H9 (cell line): ENCODE data around the gene SORCS2. TPM values are rescaled to one million over a fixed set of nuclear protein-coding genes. Genes with fewer than 3 reads are reported as not detected.

Source experiments
- DNase-seq: peaks from one replicate; pipeline ENCODE4 v3.0.0-alpha.2; 2017
- H2AFZ ChIP-seq: one replicate; pipeline ENCODE4 v1.6.1; 2013; ENCODE audit warnings: mild to moderate bottlenecking, low read length, control low read depth, moderate library complexity
- H2AK5ac ChIP-seq: 2 replicates; pipeline ENCODE4 v1.6.1; 2013; ENCODE audit warnings: low read length, control low read depth, mixed read lengths; ENCODE audit not compliant: insufficient read length
- H2BK120ac ChIP-seq: one replicate; pipeline ENCODE4 v1.6.1; 2013; ENCODE audit warnings: low read depth, mild to moderate bottlenecking, low read length, control low read depth, inconsistent platforms; ENCODE audit not compliant: poor library complexity, severe bottlenecking
- H2BK12ac ChIP-seq: 2 replicates; pipeline ENCODE4 v1.6.1; 2013; ENCODE audit warnings: low read length, control low read depth, mixed read lengths, low read depth; ENCODE audit not compliant: insufficient read length
- H2BK15ac ChIP-seq: 2 replicates; pipeline ENCODE4 v1.6.1; 2013; ENCODE audit warnings: low read depth, low read length, control low read depth
- H2BK20ac ChIP-seq: one replicate; pipeline ENCODE4 v1.6.1; 2013; ENCODE audit warnings: low read depth, mild to moderate bottlenecking, low read length, control low read depth, inconsistent platforms; ENCODE audit not compliant: poor library complexity, severe bottlenecking
- H2BK5ac ChIP-seq: 2 replicates; pipeline ENCODE4 v1.6.1; 2013; ENCODE audit warnings: low read length, control low read depth, mixed read lengths; ENCODE audit not compliant: insufficient read length
- H3K14ac ChIP-seq: 2 replicates; pipeline ENCODE4 v1.6.1; 2013; ENCODE audit warnings: low read length, control low read depth; ENCODE audit not compliant: insufficient read depth
- H3K18ac ChIP-seq: 2 replicates; pipeline ENCODE4 v1.6.1; 2013; ENCODE audit warnings: low read depth, mild to moderate bottlenecking, mixed read lengths, low read length, control low read depth; ENCODE audit not compliant: insufficient read length
- H3K23ac ChIP-seq: 2 replicates; pipeline ENCODE4 v1.6.1; 2013; ENCODE audit warnings: low read length, control low read depth, mixed read lengths, low read depth; ENCODE audit not compliant: insufficient read length
- H3K23me2 ChIP-seq: 2 replicates; pipeline ENCODE4 v1.6.1; 2013; ENCODE audit warnings: low read depth, mild to moderate bottlenecking, mixed read lengths, low read length, control low read depth; ENCODE audit not compliant: insufficient read length, poor library complexity, severe bottlenecking
- H3K27ac ChIP-seq: 2 replicates; pipeline ENCODE4 v1.5.1; 2013; ENCODE audit warnings: low read length, control low read depth, mixed read lengths, low read depth; ENCODE audit not compliant: insufficient read length
- H3K27me3 ChIP-seq: 2 replicates; pipeline ENCODE4 v1.6.1; 2013; ENCODE audit warnings: low read length, control low read depth, inconsistent platforms; ENCODE audit not compliant: insufficient read depth
- H3K4ac ChIP-seq: 2 replicates; pipeline ENCODE4 v1.6.1; 2013; ENCODE audit warnings: low read depth, mild to moderate bottlenecking, control low read depth, inconsistent platforms, low read length, moderate library complexity
- H3K4me1 ChIP-seq: 2 replicates; pipeline ENCODE4 v1.6.1; 2013; ENCODE audit warnings: low read length, control low read depth, inconsistent platforms; ENCODE audit not compliant: insufficient read depth
- H3K4me2 ChIP-seq: 2 replicates; pipeline ENCODE4 v1.6.1; 2013; ENCODE audit warnings: low read length, control low read depth, mixed read lengths; ENCODE audit not compliant: insufficient read length, insufficient read depth
- H3K56ac ChIP-seq: 2 replicates; pipeline ENCODE4 v1.6.1; 2013; ENCODE audit warnings: low read depth, mild to moderate bottlenecking, mixed read lengths, low read length, control low read depth; ENCODE audit not compliant: insufficient read length
- H3K79me1 ChIP-seq: 2 replicates; pipeline ENCODE4 v1.6.1; 2013; ENCODE audit warnings: low read depth, mild to moderate bottlenecking, moderate library complexity, low read length, control low read depth, inconsistent platforms; ENCODE audit not compliant: insufficient read depth, poor library complexity, severe bottlenecking
- H3K79me2 ChIP-seq: 2 replicates; pipeline ENCODE4 v1.6.1; 2013; ENCODE audit warnings: low read length, control low read depth, inconsistent platforms; ENCODE audit not compliant: insufficient read depth
- H3K9ac ChIP-seq: 2 replicates; pipeline ENCODE4 v1.6.1; 2013; ENCODE audit warnings: low read length, control low read depth, mixed read lengths; ENCODE audit not compliant: insufficient read length; ENCODE audit errors: extremely low read depth
- H3K9me3 ChIP-seq: one replicate; pipeline ENCODE4 v1.6.1; 2013; ENCODE audit warnings: low read depth, low read length, inconsistent platforms; ENCODE audit not compliant: control insufficient read depth
- H3T11ph ChIP-seq: one replicate; pipeline ENCODE4 v1.6.1; 2013; ENCODE audit warnings: mild to moderate bottlenecking, low read length, control low read depth, inconsistent platforms
- H4K20me1 ChIP-seq: one replicate; pipeline ENCODE4 v1.6.1; 2013; ENCODE audit not compliant: control insufficient read depth, insufficient read length, insufficient read depth
- H4K5ac ChIP-seq: 2 replicates; pipeline ENCODE4 v1.6.1; 2013; ENCODE audit warnings: low read depth, mild to moderate bottlenecking, mixed read lengths, low read length, control low read depth; ENCODE audit not compliant: insufficient read length
- H4K8ac ChIP-seq: replicated peaks from 2 replicates; pipeline ENCODE4 v1.6.1; 2013; ENCODE audit warnings: low read length, control low read depth, mixed read lengths, low read depth; ENCODE audit not compliant: insufficient read length
- H4K91ac ChIP-seq: 2 replicates; pipeline ENCODE4 v1.6.1; 2013; ENCODE audit warnings: low read depth, mild to moderate bottlenecking, moderate library complexity, mixed read lengths, low read length, control low read depth; ENCODE audit not compliant: insufficient read length
- H3K27ac Mint-ChIP-seq, 3 experiments: 2 replicates in 2 of 3; 3 replicates in 1 of 3; pipeline ENCODE4 v1.8.0; 2020 to 2021; ENCODE audit warnings: mixed read lengths in 3 of 3, mild to moderate bottlenecking in 1 of 3, moderate library complexity in 1 of 3
- H3K27me3 Mint-ChIP-seq: 2 replicates; pipeline ENCODE4 v1.8.0; 2021; ENCODE audit warnings: low read depth, mild to moderate bottlenecking, moderate library complexity, mixed read lengths
- H3K36me3 Mint-ChIP-seq, 3 experiments: 2 replicates in 2 of 3; 3 replicates in 1 of 3; pipeline ENCODE4 v1.8.0; 2020 to 2021; ENCODE audit warnings: low read depth in 3 of 3, mixed read lengths in 3 of 3; ENCODE audit not compliant: insufficient read depth in 1 of 3
- H3K4me1 Mint-ChIP-seq, 2 experiments: 2 replicates each; pipeline ENCODE4 v1.8.0; 2020; ENCODE audit warnings: mixed read lengths in 2 of 2
- H3K4me3 Mint-ChIP-seq, 2 experiments: 2 replicates in 1 of 2; 3 replicates in 1 of 2; pipeline ENCODE4 v1.8.0; 2020 to 2021; ENCODE audit warnings: mild to moderate bottlenecking in 2 of 2, mixed read lengths in 2 of 2, moderate library complexity in 1 of 2
- H3K9me3 Mint-ChIP-seq, 2 experiments: 2 replicates in 1 of 2; 3 replicates in 1 of 2; pipeline ENCODE4 v1.8.0; 2020; ENCODE audit warnings: mild to moderate bottlenecking in 2 of 2, mixed read lengths in 2 of 2, moderate library complexity in 1 of 2
- WGBS: extraction: QIAGEN DNeasy Blood & Tissue Kit; methylation state at CpG from one replicate; pipeline ENCODE4 v1.1.7; 2013; ENCODE audit warnings: missing lambda C conversion rate, low lambda C conversion rate, mixed read lengths; ENCODE audit not compliant: insufficient read length; ENCODE audit errors: extremely low coverage; 5-methylcytosine and 5-hydroxymethylcytosine counted together
- total RNA-seq: library from RNA; stranded (reverse); gene quantifications from 2 replicates; pipeline ENCODE4 v1.2.1, GENCODE V29; 2021
- TF ChIP-seq, protein P1 (sequence below): fragments of 200-600 bp; sonication (generic); conservative IDR thresholded peaks from 3 replicates; pipeline ENCODE4 v1.8.0; 2021; ENCODE audit warnings: antibody characterized with exemption, mild to moderate bottlenecking

The SORCS2 gene
- total RNA-seq, 1 experiment from 2014 or later = 0.57 TPM

DNA sequence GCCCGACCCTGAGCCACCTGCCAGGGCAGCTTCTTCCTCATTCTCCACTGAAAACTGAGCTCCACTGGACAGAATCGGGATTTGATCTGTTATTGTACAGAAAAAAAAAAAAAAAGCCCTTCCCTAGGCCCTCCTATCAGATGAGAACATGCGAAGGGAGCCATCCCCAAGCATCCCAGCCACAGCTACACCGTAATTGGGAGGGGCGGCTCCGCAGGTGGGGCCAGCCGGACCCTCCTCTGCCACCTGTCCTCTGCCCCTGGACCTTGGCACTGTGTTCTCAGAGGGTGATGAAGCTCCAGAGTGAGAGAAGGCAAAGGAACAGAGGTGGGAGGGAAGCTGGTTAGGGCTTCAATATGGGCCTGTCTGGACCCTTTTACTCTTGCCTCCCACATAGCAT is 482.4 kb downstream of the SORCS2 start:
- Histone ChIP-seq H3K4me1 (no peaks in the 10 kb centered on the region), H4K5ac (no peak overlapping the region), H2AK5ac (no peak overlapping the region), H2BK5ac (no peak overlapping the region), H3K27ac (no peak overlapping the region), H3K18ac (no peak overlapping the region), H3K4ac (no peak overlapping the region), H3K79me2 (no peaks in the 10 kb centered on the region), H3K23me2 (no peaks in the 10 kb centered on the region), H3T11ph (no peak overlapping the region), H3K4me2 (no peak overlapping the region), H3K27me3 (no peaks in the 10 kb centered on the region), H3K9ac (no peak overlapping the region), H4K20me1 (no peaks in the 10 kb centered on the region), H4K8ac (no peak overlapping the region), H3K23ac (no peak overlapping the region), H2BK15ac (no peak overlapping the region), H3K9me3 (no peaks in the 10 kb centered on the region), H3K79me1 (no peaks in the 10 kb centered on the region), H2BK20ac (no peak overlapping the region), H2AFZ (no peak overlapping the region), H2BK120ac (no peak overlapping the region), H3K56ac (no peak overlapping the region), H4K91ac (no peak overlapping the region), H2BK12ac (no peak overlapping the region), H3K14ac (no peak overlapping the region)
- Mint-ChIP-seq H3K4me3 (no peak overlapping the region), H3K9me3 (peaks cover 8 to 9% of the 10 kb centered on the region in 2 experiments; a peak in 4 of 5 replicates), H3K27me3 (peaks cover 7% of the 10 kb centered on the region), H3K27ac (no peak overlapping the region), H3K4me1 (peaks cover 2 to 20% of the 10 kb centered on the region in 2 experiments; a peak in 3 of 4 replicates), H3K36me3 (peaks cover 0 to 6% (median 6%) of the 10 kb centered on the region in 3 experiments; a peak in 4 of 7 replicates)
- TF ChIP-seq, protein P1, sequence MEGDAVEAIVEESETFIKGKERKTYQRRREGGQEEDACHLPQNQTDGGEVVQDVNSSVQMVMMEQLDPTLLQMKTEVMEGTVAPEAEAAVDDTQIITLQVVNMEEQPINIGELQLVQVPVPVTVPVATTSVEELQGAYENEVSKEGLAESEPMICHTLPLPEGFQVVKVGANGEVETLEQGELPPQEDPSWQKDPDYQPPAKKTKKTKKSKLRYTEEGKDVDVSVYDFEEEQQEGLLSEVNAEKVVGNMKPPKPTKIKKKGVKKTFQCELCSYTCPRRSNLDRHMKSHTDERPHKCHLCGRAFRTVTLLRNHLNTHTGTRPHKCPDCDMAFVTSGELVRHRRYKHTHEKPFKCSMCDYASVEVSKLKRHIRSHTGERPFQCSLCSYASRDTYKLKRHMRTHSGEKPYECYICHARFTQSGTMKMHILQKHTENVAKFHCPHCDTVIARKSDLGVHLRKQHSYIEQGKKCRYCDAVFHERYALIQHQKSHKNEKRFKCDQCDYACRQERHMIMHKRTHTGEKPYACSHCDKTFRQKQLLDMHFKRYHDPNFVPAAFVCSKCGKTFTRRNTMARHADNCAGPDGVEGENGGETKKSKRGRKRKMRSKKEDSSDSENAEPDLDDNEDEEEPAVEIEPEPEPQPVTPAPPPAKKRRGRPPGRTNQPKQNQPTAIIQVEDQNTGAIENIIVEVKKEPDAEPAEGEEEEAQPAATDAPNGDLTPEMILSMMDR = no peak
- DNase-seq = no peak
- WGBS = no CpG with 5 or more reads among the region's 7 CpGs
